Activated CD4-positive, alpha-beta memory T cell treated with anti-CD3 and anti-CD28 coated beads for 36 hours (primary cell): ENCODE data around the gene RAPGEF5. TPM values are rescaled to one million over a fixed set of nuclear protein-coding genes. Genes with fewer than 3 reads are reported as not detected.

ENCODE experiments used
- CTCF ChIA-PET: fragments of 350-600 bp; sonication (Branson Sonifier 250); formaldehyde crosslinking; loops from one replicate; lab custom pipeline; 2021; ENCODE audit warnings: antibody characterized with exemption, inconsistent platforms; lab: Charles Lee
- POLR2A ChIA-PET: fragments of 350-600 bp; sonication (Branson Sonifier 250); formaldehyde crosslinking; loops from one replicate; lab custom pipeline; 2021; ENCODE audit warnings: antibody characterized with exemption; lab: Charles Lee
- DNase-seq: peaks from one replicate; pipeline ENCODE4 v3.0.0-alpha.2; 2020
- H3K27ac Mint-ChIP-seq: one replicate; pipeline ENCODE4 v1.8.0; 2021; ENCODE audit warnings: mixed read lengths
- H3K27me3 Mint-ChIP-seq: one replicate; pipeline ENCODE4 v1.8.0; 2021; ENCODE audit warnings: mixed read lengths
- H3K36me3 Mint-ChIP-seq: one replicate; pipeline ENCODE4 v1.8.0; 2021; ENCODE audit warnings: mixed read lengths
- H3K4me1 Mint-ChIP-seq: one replicate; pipeline ENCODE4 v1.8.0; 2021; ENCODE audit warnings: low read depth, mixed read lengths
- H3K4me3 Mint-ChIP-seq: one replicate; pipeline ENCODE4 v1.8.0; 2021; ENCODE audit warnings: mild to moderate bottlenecking, mixed read lengths
- H3K9me3 Mint-ChIP-seq: one replicate; pipeline ENCODE4 v1.8.0; 2021; ENCODE audit warnings: mixed read lengths
- intact Hi-C: fragments of 100-400 bp; cut with micrococcal nuclease; formaldehyde crosslinking; loops from one replicate; pipeline ENCODE4 v1.15.1; 2023
- total RNA-seq, 2 experiments: library from RNA; stranded (reverse); gene quantifications; one replicate each; pipeline ENCODE4 v1.2.3, GENCODE V29; 2021

Gene RAPGEF5
- total RNA-seq, 2 experiments from 2014 or later = 0.27 to 0.29 TPM

DNA sequence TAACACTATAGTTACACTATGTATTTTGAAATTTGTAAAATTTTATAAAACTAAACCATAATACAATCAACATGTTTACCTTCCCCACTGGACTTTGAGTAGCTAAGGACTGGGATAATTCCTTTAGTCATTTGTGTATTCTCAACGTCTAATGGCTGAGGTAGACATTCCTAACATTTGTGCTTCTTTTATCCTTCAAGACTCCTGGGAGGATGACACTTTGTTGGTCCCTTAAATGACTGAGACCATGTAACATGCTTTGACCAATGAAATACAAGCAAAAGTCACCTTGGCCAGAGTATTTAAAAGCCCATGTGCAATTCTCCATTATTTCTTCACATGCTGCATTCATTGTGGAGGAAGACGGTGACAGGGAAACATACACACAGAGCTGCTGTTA is 18.5 kb downstream of the RAPGEF5 start:
- intact Hi-C loops = no loop called here
- no peaks in the 10 kb centered on the region for H3K4me1 Mint-ChIP-seq
- no peak overlapping the region for H3K27ac Mint-ChIP-seq
- peaks cover 5% of the 10 kb centered on the region for H3K27me3 Mint-ChIP-seq
- DNase-seq = no peak
- H3K4me3 Mint-ChIP-seq = no peak overlapping the region
- ChIA-PET POLR2A (no interaction called here), CTCF (interaction anchor here (0.5 kb wide), 1 partner anchor 443 kb away, joined by 3 read pairs; no protein-coding TSS in a partner anchor)
- H3K9me3 Mint-ChIP-seq = no peaks in the 10 kb centered on the region
- no peaks in the 10 kb centered on the region for H3K36me3 Mint-ChIP-seq

DNA sequence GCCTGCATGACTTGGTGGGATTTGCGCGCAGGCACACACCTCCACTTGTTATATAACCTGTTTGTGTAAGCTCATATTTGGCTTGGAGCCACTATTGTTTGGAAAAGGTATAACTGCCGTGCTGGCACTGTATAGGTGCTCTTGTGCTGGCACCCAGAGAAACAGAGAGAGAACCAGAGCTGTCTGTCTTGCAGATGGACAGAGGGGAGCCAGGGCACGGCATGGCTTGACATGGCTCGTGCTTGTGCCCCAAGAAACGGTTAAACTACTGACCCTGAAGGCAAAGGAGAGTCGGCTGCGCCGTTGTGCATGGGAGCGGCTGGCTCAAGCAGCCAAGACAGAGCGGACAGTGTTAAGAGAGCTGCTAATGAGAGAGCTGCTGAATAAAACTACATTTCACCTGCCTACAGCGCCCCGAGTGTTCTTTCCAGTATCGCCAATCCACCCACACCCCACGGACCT is 23.2 kb downstream of the RAPGEF5 start:
- H3K27ac Mint-ChIP-seq = no peak overlapping the region
- intact Hi-C loops = no loop called here
- POLR2A ChIA-PET = no interaction called here
- peaks cover 12% of the 10 kb centered on the region for H3K27me3 Mint-ChIP-seq
- H3K9me3 Mint-ChIP-seq = no peaks in the 10 kb centered on the region
- H3K36me3 Mint-ChIP-seq = no peaks in the 10 kb centered on the region
- no peak overlapping the region for H3K4me3 Mint-ChIP-seq
- no peaks in the 10 kb centered on the region for H3K4me1 Mint-ChIP-seq
- CTCF ChIA-PET = no interaction called here
- DNase-seq = no peak

DNA sequence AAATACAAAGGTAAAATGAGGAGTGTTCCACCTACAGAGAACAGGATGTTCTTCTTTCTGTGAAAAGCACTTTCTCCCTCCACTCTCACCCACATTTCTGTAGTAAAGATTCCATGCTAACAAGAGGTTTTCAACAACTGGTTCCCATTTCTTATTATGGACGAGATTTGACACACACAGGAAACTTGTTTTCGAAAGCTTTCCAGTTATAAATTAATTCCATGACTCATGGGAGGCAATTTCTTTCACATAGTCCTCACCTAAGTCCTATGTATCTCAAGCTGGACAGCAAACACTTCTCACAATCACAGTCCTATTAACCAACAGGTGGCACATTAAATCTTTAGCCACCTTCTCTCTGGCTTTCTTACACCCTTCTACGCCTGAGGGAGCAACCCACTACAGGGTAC is 24.5 kb downstream of the RAPGEF5 start:
- H3K9me3 Mint-ChIP-seq = no peaks in the 10 kb centered on the region
- intact Hi-C loops = no loop called here
- H3K27me3 Mint-ChIP-seq = peaks cover 13% of the 10 kb centered on the region
- no peak overlapping the region for H3K4me3 Mint-ChIP-seq
- H3K36me3 Mint-ChIP-seq = no peaks in the 10 kb centered on the region
- POLR2A ChIA-PET = interaction anchor here (0.6 kb wide), 1 partner anchor 133 kb away, joined by 5 read pairs; no protein-coding TSS in a partner anchor
- no peaks in the 10 kb centered on the region for H3K4me1 Mint-ChIP-seq
- no peak overlapping the region for H3K27ac Mint-ChIP-seq
- CTCF ChIA-PET = no interaction called here
- DNase-seq = no peak

DNA sequence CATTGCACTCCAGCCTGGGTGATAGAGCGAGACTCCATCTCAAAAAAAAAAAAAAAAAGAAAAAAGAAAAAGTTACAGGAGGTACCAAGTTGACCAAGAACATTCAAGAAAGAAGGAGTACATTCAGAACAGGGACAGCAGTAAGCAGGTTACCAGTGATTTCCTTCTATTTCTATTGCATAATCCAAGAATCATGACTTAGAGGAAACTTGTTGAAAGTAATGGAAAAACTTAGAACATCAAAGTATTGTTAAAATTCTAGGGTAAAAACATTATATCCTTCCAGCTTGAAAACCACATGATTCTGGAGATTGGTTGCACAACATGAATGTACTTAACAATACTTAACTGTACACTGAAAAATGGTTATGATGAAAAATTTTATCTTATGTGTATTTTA is 25.2 kb downstream of the RAPGEF5 start:
- Mint-ChIP-seq H3K27ac (no peak overlapping the region), H3K27me3 (peaks cover 14% of the 10 kb centered on the region), H3K36me3 (no peaks in the 10 kb centered on the region), H3K4me1 (no peaks in the 10 kb centered on the region), H3K9me3 (no peaks in the 10 kb centered on the region), H3K4me3 (no peak overlapping the region)
- ChIA-PET CTCF (no interaction called here), POLR2A (no interaction called here)
- no peak for DNase-seq
- intact Hi-C loops = no loop called here

DNA sequence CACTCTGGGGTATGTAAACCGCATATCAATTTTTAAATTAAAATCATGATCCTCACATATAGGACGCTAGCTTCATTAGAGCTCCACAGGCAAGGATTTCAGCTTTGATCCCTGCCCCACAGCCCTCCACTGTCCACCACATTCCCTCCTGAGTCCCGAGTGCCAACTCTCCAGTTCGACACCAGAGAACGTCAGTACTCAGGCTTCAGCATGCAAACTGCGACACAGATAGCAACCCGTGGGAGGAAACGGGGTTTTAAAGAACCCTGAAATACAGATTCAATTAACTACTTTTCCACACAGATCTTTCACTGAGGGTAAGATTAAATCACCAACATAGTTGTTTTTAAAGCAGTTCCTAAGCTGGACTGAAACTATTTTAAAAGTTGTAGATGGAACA is 26.1 kb downstream of the RAPGEF5 start:
- intact Hi-C loops = no loop called here
- POLR2A ChIA-PET = no interaction called here
- Mint-ChIP-seq H3K36me3 (no peaks in the 10 kb centered on the region), H3K9me3 (no peaks in the 10 kb centered on the region), H3K27ac (no peak overlapping the region), H3K4me1 (no peaks in the 10 kb centered on the region), H3K27me3 (peaks cover 14% of the 10 kb centered on the region), H3K4me3 (no peak overlapping the region)
- no peak for DNase-seq
- CTCF ChIA-PET = no interaction called here

DNA sequence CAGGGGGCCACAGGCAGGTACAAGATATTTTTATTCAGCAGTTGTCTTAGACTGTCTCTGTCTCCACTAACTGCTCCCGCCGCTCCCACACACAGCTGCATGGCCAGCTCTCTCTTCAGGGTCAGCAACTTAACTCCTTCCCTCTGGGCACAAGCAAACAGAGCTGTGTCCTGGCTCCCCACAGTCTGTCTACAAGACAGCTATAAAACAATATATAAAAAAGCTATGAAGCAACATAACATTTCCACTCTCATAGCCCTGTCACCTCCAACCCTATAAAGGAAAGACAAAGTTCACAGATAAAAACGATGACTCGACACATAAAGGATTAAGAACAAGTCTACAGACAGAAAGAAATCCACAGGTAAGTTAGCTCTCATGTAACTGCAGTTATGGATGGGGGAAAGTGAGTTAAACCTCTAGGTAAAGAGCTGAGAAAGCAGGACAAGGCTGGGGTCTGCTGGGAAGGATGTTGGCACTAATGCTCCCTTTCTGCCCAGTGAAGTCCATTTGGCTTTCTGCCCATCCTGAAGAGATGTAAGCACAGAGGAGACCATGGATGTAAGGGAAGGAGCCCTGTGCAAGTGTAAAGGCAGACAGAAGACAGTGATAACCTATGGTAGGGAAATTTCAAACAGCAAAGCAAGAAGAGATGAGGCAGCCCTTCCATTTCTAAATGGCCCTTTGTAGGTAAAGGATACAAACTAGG is 27.0 kb downstream of the RAPGEF5 start:
- CTCF ChIA-PET = no interaction called here
- intact Hi-C loops = no loop called here
- POLR2A ChIA-PET = no interaction called here
- no peak for DNase-seq
- Mint-ChIP-seq H3K4me3 (no peak overlapping the region), H3K9me3 (no peaks in the 10 kb centered on the region), H3K27me3 (peaks cover 12% of the 10 kb centered on the region), H3K4me1 (no peaks in the 10 kb centered on the region), H3K27ac (no peak overlapping the region), H3K36me3 (no peaks in the 10 kb centered on the region)

DNA sequence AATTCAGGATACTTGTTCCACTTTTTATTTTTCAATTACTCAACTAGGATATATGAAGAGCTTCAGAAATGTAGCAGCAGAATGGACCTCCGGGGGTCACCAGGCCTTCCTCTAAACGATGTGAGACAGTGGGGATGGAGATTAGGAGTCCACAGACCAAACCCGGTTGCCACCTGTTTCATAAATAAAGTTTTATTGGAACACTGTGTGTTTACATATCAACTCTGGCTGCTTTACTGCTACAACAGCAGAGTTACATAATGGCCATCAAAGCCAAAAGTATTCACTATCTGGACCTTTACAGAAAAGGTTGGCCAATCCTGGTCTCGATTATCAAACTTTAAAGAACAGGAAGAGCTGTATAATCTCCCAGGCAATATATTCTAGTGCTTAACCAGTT is 30.8 kb downstream of the RAPGEF5 start:
- Mint-ChIP-seq H3K4me1 (no peaks in the 10 kb centered on the region), H3K36me3 (no peaks in the 10 kb centered on the region), H3K27me3 (peaks cover 10% of the 10 kb centered on the region), H3K9me3 (no peaks in the 10 kb centered on the region), H3K4me3 (no peak overlapping the region), H3K27ac (no peak overlapping the region)
- ChIA-PET POLR2A (interaction anchor here (1.4 kb wide), 1 partner anchor 49 kb away, joined by 3 read pairs; no protein-coding TSS in a partner anchor), CTCF (no interaction called here)
- DNase-seq = no peak
- intact Hi-C loops = no loop called here

DNA sequence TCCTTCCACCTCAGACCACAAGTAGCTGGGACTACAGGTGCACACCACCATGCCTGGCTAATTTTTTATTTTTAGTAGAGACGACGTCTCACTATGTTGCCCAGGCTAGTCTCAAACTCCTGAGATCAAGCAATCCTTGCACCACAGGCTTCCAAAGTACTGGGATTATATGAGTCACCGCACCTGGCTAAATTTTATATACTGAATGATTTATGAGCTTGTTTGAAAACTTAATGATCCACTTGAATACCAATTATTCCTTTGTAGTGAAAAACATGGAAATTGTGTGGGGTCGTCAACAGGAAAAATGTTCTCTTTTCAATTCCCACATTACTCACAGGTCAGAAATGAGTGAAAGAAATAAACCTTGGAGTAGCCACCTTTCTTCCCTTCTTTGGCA is 31.3 kb downstream of the RAPGEF5 start:
- DNase-seq = no peak
- intact Hi-C loops = no loop called here
- Mint-ChIP-seq H3K4me1 (no peaks in the 10 kb centered on the region), H3K4me3 (no peak overlapping the region), H3K27me3 (peaks cover 8% of the 10 kb centered on the region), H3K36me3 (no peaks in the 10 kb centered on the region), H3K9me3 (no peaks in the 10 kb centered on the region), H3K27ac (no peak overlapping the region)
- CTCF ChIA-PET = no interaction called here
- POLR2A ChIA-PET = interaction anchor here (1.4 kb wide), 1 partner anchor 48 kb away, joined by 3 read pairs; no protein-coding TSS in a partner anchor

DNA sequence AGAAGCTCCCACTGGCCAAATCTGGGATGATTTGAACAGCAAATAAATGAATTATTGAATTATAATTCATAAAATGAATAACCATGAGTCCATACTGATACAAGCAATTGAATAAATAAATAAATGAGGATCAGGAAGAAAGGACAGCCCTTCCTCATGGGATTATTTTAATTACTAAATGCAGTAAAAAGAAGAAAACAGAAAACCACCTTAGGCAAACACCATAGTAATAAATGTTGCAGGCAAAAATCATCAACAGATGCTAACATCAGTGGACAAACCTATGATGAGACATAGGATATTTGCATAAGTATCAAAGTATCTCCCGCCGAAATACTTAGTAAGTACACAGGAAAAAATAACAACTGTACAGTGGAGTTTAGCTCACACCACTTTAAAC is 33.2 kb downstream of the RAPGEF5 start:
- no peak for DNase-seq
- intact Hi-C loops = no loop called here
- no peak overlapping the region for H3K4me3 Mint-ChIP-seq
- H3K27ac Mint-ChIP-seq = no peak overlapping the region
- POLR2A ChIA-PET = no interaction called here
- H3K9me3 Mint-ChIP-seq = no peaks in the 10 kb centered on the region
- no peaks in the 10 kb centered on the region for H3K36me3 Mint-ChIP-seq
- peaks cover 3% of the 10 kb centered on the region for H3K27me3 Mint-ChIP-seq
- H3K4me1 Mint-ChIP-seq = no peaks in the 10 kb centered on the region
- CTCF ChIA-PET = no interaction called here

DNA sequence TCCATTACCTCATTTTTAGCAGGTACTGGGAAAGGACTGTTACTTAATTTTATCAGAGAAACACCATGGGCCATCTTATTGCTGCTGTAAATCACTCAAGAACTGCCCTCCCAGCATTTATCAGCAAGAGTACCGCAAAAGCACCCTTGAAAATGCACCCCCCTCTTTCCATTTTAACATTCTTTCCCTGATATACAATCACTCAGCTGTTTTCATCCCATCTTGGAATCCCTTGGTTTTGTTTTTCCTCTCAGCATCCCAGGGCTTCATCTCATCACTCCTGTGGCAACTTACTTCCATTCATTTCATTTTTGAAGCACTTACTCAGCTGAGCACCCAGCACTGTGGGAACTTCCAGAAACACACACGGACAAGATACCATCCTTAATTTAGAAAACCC is 36.5 kb downstream of the RAPGEF5 start:
- Mint-ChIP-seq H3K9me3 (no peaks in the 10 kb centered on the region), H3K4me1 (no peaks in the 10 kb centered on the region)

DNA sequence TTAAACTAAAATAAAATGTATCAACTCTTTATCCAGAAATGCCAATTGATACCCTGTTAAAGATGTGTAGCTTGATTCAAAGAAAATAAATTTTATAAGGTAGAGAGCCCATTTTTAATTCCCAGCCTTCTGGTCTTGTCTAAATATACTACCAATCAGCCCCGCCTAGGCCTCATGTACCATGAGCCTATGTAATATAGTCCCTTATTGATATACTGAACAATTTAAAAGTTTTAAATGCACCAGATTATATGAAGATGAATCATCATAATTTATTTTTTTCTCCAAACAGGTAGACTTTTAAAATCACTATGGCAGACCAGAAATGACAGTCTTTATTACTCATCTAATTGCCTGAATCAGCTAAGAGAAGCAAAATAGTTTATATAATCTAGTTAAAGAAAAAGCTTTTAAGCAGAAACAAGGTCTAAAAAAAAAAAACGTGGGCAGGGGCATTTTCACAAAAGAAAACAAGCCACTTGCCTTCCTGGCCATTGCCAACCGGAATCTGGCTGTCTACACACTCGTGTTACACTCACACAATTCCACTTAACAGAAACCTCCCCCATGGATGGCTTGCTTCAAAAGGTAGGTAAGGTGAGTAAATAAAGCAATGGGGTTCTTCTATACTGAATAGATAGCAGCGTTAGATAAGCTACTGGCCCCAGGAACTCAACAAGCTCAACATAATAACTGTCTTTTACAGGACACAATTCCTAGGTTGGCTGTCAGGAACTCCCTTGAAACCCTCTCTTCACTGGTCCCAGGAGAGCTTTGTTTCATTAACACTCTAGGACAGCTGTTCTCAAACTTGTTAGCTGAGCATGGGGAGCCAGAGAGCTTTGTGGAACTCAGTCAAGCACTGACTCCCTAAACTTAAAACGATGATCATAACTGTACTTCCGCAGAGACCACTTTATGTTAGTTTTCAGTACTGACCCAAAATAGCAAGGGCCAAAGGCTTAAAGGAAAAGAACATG is 37.2 kb downstream of the RAPGEF5 start:
- Mint-ChIP-seq H3K27ac (no peak overlapping the region), H3K4me3 (no peak overlapping the region), H3K4me1 (no peaks in the 10 kb centered on the region), H3K9me3 (no peaks in the 10 kb centered on the region), H3K27me3 (no peaks in the 10 kb centered on the region), H3K36me3 (no peaks in the 10 kb centered on the region)
- intact Hi-C loops = no loop called here
- no peak for DNase-seq
- CTCF ChIA-PET = no interaction called here
- POLR2A ChIA-PET = no interaction called here

More for the DNA sequence above, 36.5 kb downstream of the RAPGEF5 start:
- H3K27me3 Mint-ChIP-seq = no peaks in the 10 kb centered on the region
- H3K27ac Mint-ChIP-seq = no peak overlapping the region
- H3K4me3 Mint-ChIP-seq = no peak overlapping the region
- ChIA-PET CTCF (no interaction called here), POLR2A (no interaction called here)
- no peak for DNase-seq
- intact Hi-C loops = no loop called here
- no peaks in the 10 kb centered on the region for H3K36me3 Mint-ChIP-seq

DNA sequence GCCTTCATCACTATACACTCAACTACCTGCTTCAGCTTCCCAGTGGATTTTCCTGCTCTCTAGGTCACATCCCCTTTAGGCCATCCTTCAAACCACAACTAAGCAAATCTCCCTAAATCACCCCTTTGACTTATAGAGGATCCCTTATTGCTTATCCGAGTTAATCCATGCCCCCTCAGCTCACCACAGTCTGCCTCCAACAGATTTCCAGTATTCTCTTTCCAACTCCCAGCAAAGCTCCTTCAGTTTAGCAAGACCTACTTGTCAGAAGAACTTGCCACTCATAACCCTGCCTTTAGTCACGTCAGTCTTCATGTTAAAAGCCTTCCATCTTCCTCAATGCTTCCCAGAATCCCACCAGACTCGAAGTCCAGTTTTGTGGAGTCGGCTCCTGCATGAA is 38.6 kb downstream of the RAPGEF5 start:
- ChIA-PET CTCF (no interaction called here), POLR2A (no interaction called here)
- no peak for DNase-seq
- Mint-ChIP-seq H3K27ac (no peak overlapping the region), H3K36me3 (no peaks in the 10 kb centered on the region), H3K9me3 (no peaks in the 10 kb centered on the region), H3K4me1 (no peaks in the 10 kb centered on the region), H3K27me3 (peaks cover 2% of the 10 kb centered on the region), H3K4me3 (no peak overlapping the region)
- intact Hi-C loops = no loop called here
